Small intestine (tissue), 7 donors: ENCODE results near the gene MMS19. TPM values are rescaled to one million over a fixed set of nuclear protein-coding genes. Genes with fewer than 3 reads are reported as not detected.
A peak's percentile ranks its signal among the peaks of the same experiment; 100 is the strongest.
"Not testable (repeated sequence)": the region's sequence is repeated elsewhere in the genome, so short reads cannot be mapped to it uniquely, and the experiment has no call there.

Experiments used
- DNase-seq, 2 donors: peaks; one replicate each; pipeline versions ENCODE4 v3.0.0 to v3.0.0-alpha.2; 2013
- FAIRE-seq: peaks from 2 replicates; lab custom pipeline; 2012; peaks lifted over from hg19 to GRCh38; lab: Jason Lieb, UNC
- H3K27ac ChIP-seq, 3 donors: one replicate each; pipeline ENCODE4 v1.5.1; 2013; ENCODE audit warnings: low read length in 2 of 3, mild to moderate bottlenecking in 2 of 3, control low read depth in 1 of 3, inconsistent platforms in 1 of 3, low read depth in 1 of 3, moderate library complexity in 1 of 3
- H3K27me3 ChIP-seq, 3 donors: one replicate each; pipeline ENCODE4 v1.6.1; 2013; ENCODE audit warnings: low read length in 3 of 3, inconsistent platforms in 1 of 3; ENCODE audit not compliant: control insufficient read depth in 3 of 3, insufficient read depth in 3 of 3
- H3K36me3 ChIP-seq, 3 donors: one replicate each; pipeline ENCODE4 v1.6.1; 2013; ENCODE audit warnings: low read length in 3 of 3, inconsistent platforms in 1 of 3, low read depth in 1 of 3, mild to moderate bottlenecking in 1 of 3, moderate library complexity in 1 of 3; ENCODE audit not compliant: control insufficient read depth in 3 of 3, insufficient read depth in 2 of 3
- H3K4me1 ChIP-seq, 3 donors: one replicate each; pipeline ENCODE4 v1.6.1; 2013; ENCODE audit warnings: low read length in 2 of 3, inconsistent platforms in 1 of 3, low read depth in 1 of 3, mild to moderate bottlenecking in 1 of 3, moderate library complexity in 1 of 3; ENCODE audit not compliant: control insufficient read depth in 3 of 3, insufficient read depth in 2 of 3
- H3K4me3 ChIP-seq, 3 donors: one replicate each; pipeline ENCODE4 v1.5.1; 2013; ENCODE audit warnings: low read length in 3 of 3, control low read depth in 1 of 3, inconsistent platforms in 1 of 3, low read depth in 1 of 3, mild to moderate bottlenecking in 1 of 3, moderate library complexity in 1 of 3
- H3K9me3 ChIP-seq, 2 donors: one replicate each; pipeline ENCODE4 v1.6.1; 2013; ENCODE audit warnings: low read depth in 1 of 2, low read length in 1 of 2; ENCODE audit not compliant: control insufficient read depth in 2 of 2, insufficient read depth in 1 of 2
- WGBS, 3 donors: extraction: QIAGEN DNeasy Blood & Tissue Kit; methylation state at CpG; one replicate each; pipeline ENCODE4 v1.1.7; 2013; 5-methylcytosine and 5-hydroxymethylcytosine counted together
- polyA plus RNA-seq, 4 donors: library from polyadenylated mRNA; stranded (reverse) in 3 of 4; unstranded in 1 of 4; fragments of 200-250 nt in 3 of 4; fragments of 120-200 nt in 1 of 4; gene quantifications; one replicate each; pipeline versions ENCODE4 v1.2.1 to v1.2.3, GENCODE V29; 2013
- donor health status: healthy with polysubstance abuse.
- donor health status: control.
- donor health status: control.
- donor health status: Bipolar disorder and iron deficiency.
- donor health status: healthy.

The MMS19 gene
- polyA plus RNA-seq, 4 donors = 44.7 to 55.3 (median 50.5) TPM

- Histone ChIP-seq H3K4me3 (no peak overlapping the region), H3K27me3 (no peaks in the 10 kb centered on the region), H3K9me3 (no peaks in the 10 kb centered on the region), H3K4me1 (no peaks in the 10 kb centered on the region), H3K27ac (no peak overlapping the region), H3K36me3 (peaks cover 16 to 54% (median 29%) of the 10 kb centered on the region in 3 donors)
- 73 to 88% (median 82%) methylated on average over 2 of the region's 2 CpGs for WGBS, 3 donors
- DNase-seq (no peak), FAIRE-seq (no peak)
Measured at GRCh38 chr10:97475936-97476594, 22.2 kb downstream of the MMS19 start.

- peaks cover 14 to 52% (median 28%) of the 10 kb centered on the region in 3 donors for H3K36me3 ChIP-seq
- no peak overlapping the region for H3K4me3 ChIP-seq
- no peak overlapping the region for H3K27ac ChIP-seq
- WGBS, 3 donors = 96 to 100% (median 99%) methylated on average over 4 of the region's 4 CpGs
- H3K27me3 ChIP-seq = no peaks in the 10 kb centered on the region
- no peaks in the 10 kb centered on the region for H3K9me3 ChIP-seq
- DNase-seq (no peak), FAIRE-seq (no peak)
- H3K4me1 ChIP-seq = no peaks in the 10 kb centered on the region
Measured at GRCh38 chr10:97474918-97475317, 23.3 kb downstream of the MMS19 start.

- H3K27ac ChIP-seq, H3K4me1 ChIP-seq, DNase-seq, H3K27me3 ChIP-seq, H3K9me3 ChIP-seq, H3K4me3 ChIP-seq, FAIRE-seq: not testable (repeated sequence)
- WGBS, 3 donors = 76 to 90% (median 89%) methylated on average over 12 of the region's 12 CpGs
- H3K36me3 ChIP-seq = peaks cover 7 to 83% (median 27%) of the 10 kb centered on the region in 3 donors
Measured at GRCh38 chr10:97468781-97469180, 29.4 kb downstream of the MMS19 start.

- Histone ChIP-seq H3K4me3 (no peak overlapping the region), H3K4me1 (no peaks in the 10 kb centered on the region), H3K27me3 (no peaks in the 10 kb centered on the region), H3K27ac (no peak overlapping the region), H3K9me3 (no peaks in the 10 kb centered on the region), H3K36me3 (peaks cover 7 to 86% (median 25%) of the 10 kb centered on the region in 3 donors)
- 48 to 72% (median 58%) methylated on average over 3 of the region's 3 CpGs for WGBS, 3 donors
- DNase-seq = no peak
- no peak for FAIRE-seq
Measured at GRCh38 chr10:97468162-97468561, 30.1 kb downstream of the MMS19 start.

GRCh38 chr10:97466755-97467154, 31.5 kb downstream of the MMS19 start:
- Histone ChIP-seq H3K27me3 (no peaks in the 10 kb centered on the region), H3K27ac (no peak overlapping the region), H3K9me3 (no peaks in the 10 kb centered on the region), H3K36me3 (peaks cover 10 to 88% (median 29%) of the 10 kb centered on the region in 3 donors), H3K4me1 (no peaks in the 10 kb centered on the region), H3K4me3 (no peak overlapping the region)
- DNase-seq (no peak), FAIRE-seq (no peak)
- 90 to 95% (median 93%) methylated on average over 4 of the region's 4 CpGs for WGBS, 3 donors

- 93 to 95% (median 93%) methylated on average over 7 of the region's 7 CpGs for WGBS, 3 donors
- no peaks in the 10 kb centered on the region for H3K4me1 ChIP-seq
- FAIRE-seq (no peak), DNase-seq (no peak)
- peaks cover 18 to 91% (median 30%) of the 10 kb centered on the region in 3 donors for H3K36me3 ChIP-seq
- H3K27me3 ChIP-seq = no peaks in the 10 kb centered on the region
- H3K9me3 ChIP-seq = no peaks in the 10 kb centered on the region
- H3K27ac ChIP-seq = no peak overlapping the region
- H3K4me3 ChIP-seq = no peak overlapping the region
Measured at GRCh38 chr10:97465982-97466381, 32.2 kb downstream of the MMS19 start.

GRCh38 chr10:97464226-97464625, 34.0 kb downstream of the MMS19 start:
- Histone ChIP-seq H3K36me3 (peaks cover 29 to 94% (median 31%) of the 10 kb centered on the region in 3 donors), H3K27me3 (no peaks in the 10 kb centered on the region), H3K4me3 (no peak overlapping the region), H3K4me1 (no peaks in the 10 kb centered on the region), H3K9me3 (no peaks in the 10 kb centered on the region), H3K27ac (no peak overlapping the region)
- no peak for FAIRE-seq
- DNase-seq = no peak
- 56 to 74% (median 70%) methylated on average over 1 of the region's 1 CpG for WGBS, 3 donors

- no peaks in the 10 kb centered on the region for H3K4me1 ChIP-seq
- no peak for FAIRE-seq
- peak; percentile 79 to 80 for DNase-seq
- 68 to 80% (median 70%) methylated on average over 4 of the region's 4 CpGs for WGBS, 3 donors
- H3K27me3 ChIP-seq = no peaks in the 10 kb centered on the region
- no peak overlapping the region for H3K4me3 ChIP-seq
- peaks cover 31 to 93% (median 33%) of the 10 kb centered on the region in 3 donors for H3K36me3 ChIP-seq
- no peaks in the 10 kb centered on the region for H3K9me3 ChIP-seq
- H3K27ac ChIP-seq = no peak overlapping the region
Measured at GRCh38 chr10:97463363-97464132, 34.7 kb downstream of the MMS19 start.
